ENCODE measurements around the gene ZNF664.

The ZNF664 gene

DNA sequence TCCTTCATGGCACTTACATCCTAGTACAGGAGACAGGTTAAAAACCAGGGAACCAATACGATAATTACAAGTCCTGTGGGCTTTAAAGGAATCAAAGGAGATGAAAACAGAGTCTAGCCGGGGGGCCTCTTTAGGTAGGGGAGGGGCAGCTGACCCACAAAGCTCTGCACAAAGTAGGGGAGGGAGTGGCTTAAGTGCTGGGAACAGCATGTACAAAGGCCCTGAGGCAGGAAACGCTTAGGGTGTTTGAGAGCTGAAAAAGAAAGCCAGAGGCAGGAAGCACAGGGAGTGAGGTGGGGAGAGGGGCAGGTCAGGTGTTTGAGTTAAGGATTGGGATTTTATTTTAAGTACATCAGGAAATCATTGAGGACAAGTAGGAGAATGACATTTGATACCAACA lies 37.7 kb downstream of the ZNF664 start:
- no peaks in the 10 kb centered on the region for H3K4me1 ChIP-seq (ENCODE audit: control insufficient read depth, insufficient read depth, low read length, unreplicated experiment)
- no peak overlapping the region for H2AFZ ChIP-seq (ENCODE audit: low read length, unreplicated experiment)
- H3K27ac ChIP-seq (ENCODE audit: low read depth, low read length) = no peak overlapping the region
- no peaks in the 10 kb centered on the region for H3K79me2 ChIP-seq (ENCODE audit: control insufficient read depth, insufficient read depth, low read length, unreplicated experiment)
- no peak overlapping the region for H3K4me3 ChIP-seq (ENCODE audit: low read depth, low read length)
- no peaks in the 10 kb centered on the region for H3K27me3 ChIP-seq (ENCODE audit: insufficient read depth, low read length)
- peaks cover 31% of the 10 kb centered on the region; the same call in 1 of the 2 replicates for H3K36me3 ChIP-seq (ENCODE audit: insufficient read depth, low read length)

DNA sequence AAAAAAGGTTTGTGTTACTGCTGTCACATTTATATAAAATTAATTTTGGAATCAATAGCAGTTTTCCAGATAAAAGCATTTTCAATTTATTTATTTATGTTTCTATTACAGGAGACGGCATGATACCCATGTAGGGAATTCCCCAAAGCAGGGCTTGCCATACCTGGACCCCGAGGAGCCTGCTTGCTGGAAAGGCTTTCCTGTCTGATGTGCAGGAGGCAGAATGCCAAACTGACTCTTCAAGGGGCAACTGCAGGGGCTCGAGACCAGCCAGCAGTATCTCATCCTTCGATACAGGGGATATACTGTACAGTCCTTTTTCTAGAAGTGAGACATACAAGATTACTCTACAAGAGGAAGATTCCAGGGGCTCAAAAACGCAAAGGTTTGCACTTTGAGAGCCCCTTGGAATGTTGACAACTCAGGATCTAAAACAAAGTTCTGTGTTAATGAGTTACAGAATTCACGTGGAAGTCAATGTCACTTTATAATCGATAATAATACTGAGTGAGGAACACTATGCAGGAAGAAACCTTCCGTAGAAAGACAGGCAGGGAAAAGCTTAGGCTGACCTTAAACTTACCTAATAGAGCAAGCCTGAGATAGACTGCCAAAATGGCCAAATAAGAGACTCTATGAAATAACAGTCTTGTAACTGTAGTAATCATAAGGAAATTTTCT lies 38.6 kb downstream of the ZNF664 start:
- Histone ChIP-seq H3K27ac (ENCODE audit: low read depth, low read length) (no peak overlapping the region), H3K79me2 (ENCODE audit: control insufficient read depth, insufficient read depth, low read length, unreplicated experiment) (no peaks in the 10 kb centered on the region), H3K36me3 (ENCODE audit: insufficient read depth, low read length) (peaks cover 31% of the 10 kb centered on the region; the same call in 1 of the 2 replicates), H3K4me1 (ENCODE audit: control insufficient read depth, insufficient read depth, low read length, unreplicated experiment) (no peaks in the 10 kb centered on the region), H3K27me3 (ENCODE audit: insufficient read depth, low read length) (no peaks in the 10 kb centered on the region), H3K4me3 (ENCODE audit: low read depth, low read length) (no peak overlapping the region), H2AFZ (ENCODE audit: low read length, unreplicated experiment) (no peak overlapping the region)

DNA sequence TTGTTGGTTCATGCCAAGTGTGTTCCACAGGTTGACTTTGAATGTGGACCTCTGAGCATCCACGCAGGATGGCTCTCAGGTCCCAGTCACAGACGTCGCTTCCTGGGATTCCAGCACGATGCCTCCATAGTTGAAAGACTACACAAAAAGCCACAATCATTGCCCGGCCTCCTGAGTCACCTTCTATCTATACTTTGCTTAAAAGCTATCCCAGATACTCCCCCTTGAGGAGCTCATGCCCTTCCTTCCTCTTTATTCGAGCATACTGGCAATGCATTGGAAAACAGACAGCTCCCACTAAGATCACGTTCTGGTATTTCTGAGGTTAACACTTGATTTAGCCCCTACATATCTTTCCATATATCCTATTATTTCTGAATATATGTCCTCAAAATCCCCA lies 40.1 kb downstream of the ZNF664 start:
- no peaks in the 10 kb centered on the region for H3K4me1 ChIP-seq (ENCODE audit: control insufficient read depth, insufficient read depth, low read length, unreplicated experiment)
- H2AFZ ChIP-seq (ENCODE audit: low read length, unreplicated experiment) = no peak overlapping the region
- no peaks in the 10 kb centered on the region for H3K27me3 ChIP-seq (ENCODE audit: insufficient read depth, low read length)
- H3K4me3 ChIP-seq (ENCODE audit: low read depth, low read length) = no peak overlapping the region
- H3K79me2 ChIP-seq (ENCODE audit: control insufficient read depth, insufficient read depth, low read length, unreplicated experiment) = no peaks in the 10 kb centered on the region
- no peak overlapping the region for H3K27ac ChIP-seq (ENCODE audit: low read depth, low read length)
- peaks cover 31% of the 10 kb centered on the region; the same call in 1 of the 2 replicates for H3K36me3 ChIP-seq (ENCODE audit: insufficient read depth, low read length)

DNA sequence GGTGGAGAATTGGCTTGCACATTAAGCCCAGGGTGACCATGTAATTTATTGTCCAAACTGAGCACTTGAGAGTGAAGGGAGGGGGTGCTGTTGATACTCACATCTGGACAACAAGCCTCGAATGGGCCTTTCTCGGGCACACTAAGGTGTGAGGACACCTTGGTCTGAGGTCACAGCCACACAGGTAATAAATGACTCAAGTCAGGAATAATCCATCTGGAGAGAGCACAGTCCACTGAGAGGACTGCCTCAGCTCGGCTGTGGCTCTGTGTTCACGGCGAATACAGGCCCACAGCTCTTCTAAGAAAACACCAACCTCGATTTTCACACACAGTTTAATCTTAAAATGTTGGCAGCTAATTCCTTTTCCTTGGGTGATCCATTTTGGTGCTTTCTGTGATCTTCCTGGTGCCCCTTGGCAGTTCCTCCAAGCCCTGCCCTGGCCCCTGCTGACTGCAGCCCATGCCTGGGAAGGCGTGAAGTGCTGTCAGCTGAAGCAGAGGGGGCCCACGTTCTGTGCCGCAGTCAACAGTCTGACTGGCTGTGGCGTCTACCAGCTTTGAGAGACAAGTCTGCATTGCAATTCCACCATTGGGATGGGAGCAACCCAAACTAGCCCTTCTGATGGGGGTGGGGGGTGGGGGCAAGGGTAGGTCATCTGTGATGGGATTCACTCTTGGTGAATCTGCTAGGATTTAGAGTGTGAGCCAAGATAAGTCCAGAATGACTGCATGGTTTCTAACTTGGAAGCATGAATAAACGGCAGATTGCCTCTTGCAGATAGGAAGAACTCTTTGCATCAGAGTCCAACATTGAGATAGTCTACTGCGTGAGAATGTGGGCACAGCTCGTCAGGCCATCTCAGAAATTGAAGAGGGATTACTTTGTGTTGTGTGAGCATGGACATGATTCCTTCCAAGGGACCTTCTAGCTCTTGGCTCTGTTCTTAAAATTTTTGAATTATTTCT lies 42.8 kb downstream of the ZNF664 start:
- Histone ChIP-seq H3K27me3 (ENCODE audit: insufficient read depth, low read length) (no peaks in the 10 kb centered on the region), H3K4me1 (ENCODE audit: control insufficient read depth, insufficient read depth, low read length, unreplicated experiment) (peaks cover 9% of the 10 kb centered on the region), H3K4me3 (ENCODE audit: low read depth, low read length) (no peak overlapping the region), H2AFZ (ENCODE audit: low read length, unreplicated experiment) (no peak overlapping the region), H3K36me3 (ENCODE audit: insufficient read depth, low read length) (peaks cover 23% of the 10 kb centered on the region; the same call in 1 of the 2 replicates), H3K79me2 (ENCODE audit: control insufficient read depth, insufficient read depth, low read length, unreplicated experiment) (no peaks in the 10 kb centered on the region), H3K27ac (ENCODE audit: low read depth, low read length) (no peak overlapping the region)

DNA sequence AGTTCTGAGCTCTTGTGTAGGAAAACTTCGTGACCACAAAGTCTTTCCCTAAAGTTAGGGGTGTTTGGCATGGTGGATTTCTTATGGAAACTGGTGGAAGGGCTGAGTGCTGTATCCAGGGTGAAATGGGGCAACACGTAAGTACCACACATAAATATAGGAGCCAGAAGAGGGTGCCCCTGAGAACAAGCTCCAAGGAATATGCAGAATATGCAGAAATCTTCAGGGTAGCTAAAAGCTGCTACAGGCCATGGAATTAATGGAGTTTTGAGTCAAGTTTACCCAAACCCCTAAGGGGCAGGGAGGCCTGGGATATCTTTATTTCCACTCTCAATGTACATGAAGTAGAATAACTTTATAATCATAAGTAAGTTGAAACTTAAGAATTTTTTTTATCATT lies 44.0 kb downstream of the ZNF664 start:
- peaks cover 16% of the 10 kb centered on the region; the same call in 1 of the 2 replicates for H3K36me3 ChIP-seq (ENCODE audit: insufficient read depth, low read length)
- no peak overlapping the region for H3K27ac ChIP-seq (ENCODE audit: low read depth, low read length)
- no peaks in the 10 kb centered on the region for H3K27me3 ChIP-seq (ENCODE audit: insufficient read depth, low read length)
- H2AFZ ChIP-seq (ENCODE audit: low read length, unreplicated experiment) = no peak overlapping the region
- no peaks in the 10 kb centered on the region for H3K79me2 ChIP-seq (ENCODE audit: control insufficient read depth, insufficient read depth, low read length, unreplicated experiment)
- no peak overlapping the region for H3K4me3 ChIP-seq (ENCODE audit: low read depth, low read length)
- H3K4me1 ChIP-seq (ENCODE audit: control insufficient read depth, insufficient read depth, low read length, unreplicated experiment) = peaks cover 12% of the 10 kb centered on the region

DNA sequence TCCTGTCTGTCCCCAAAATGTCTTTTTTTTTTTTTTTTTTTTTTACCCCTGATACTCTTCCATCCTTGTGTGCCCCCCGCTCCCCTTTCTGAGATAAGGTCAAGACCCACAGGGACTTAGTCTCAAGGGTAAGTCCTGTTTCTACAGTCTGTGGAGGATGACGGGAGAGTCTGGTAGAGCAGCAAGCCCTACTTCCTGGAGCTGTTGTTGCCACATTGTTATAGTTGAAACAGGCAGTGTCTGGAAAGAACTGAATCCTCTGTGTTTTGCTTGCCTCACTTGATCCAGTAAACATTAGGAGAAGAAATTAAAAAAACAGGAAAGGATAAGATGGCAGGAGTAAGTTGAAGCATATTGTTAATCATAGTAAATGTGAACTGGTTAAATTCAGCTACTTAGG lies 45.5 kb downstream of the ZNF664 start:
- H2AFZ ChIP-seq (ENCODE audit: low read length, unreplicated experiment) = no peak overlapping the region

DNA sequence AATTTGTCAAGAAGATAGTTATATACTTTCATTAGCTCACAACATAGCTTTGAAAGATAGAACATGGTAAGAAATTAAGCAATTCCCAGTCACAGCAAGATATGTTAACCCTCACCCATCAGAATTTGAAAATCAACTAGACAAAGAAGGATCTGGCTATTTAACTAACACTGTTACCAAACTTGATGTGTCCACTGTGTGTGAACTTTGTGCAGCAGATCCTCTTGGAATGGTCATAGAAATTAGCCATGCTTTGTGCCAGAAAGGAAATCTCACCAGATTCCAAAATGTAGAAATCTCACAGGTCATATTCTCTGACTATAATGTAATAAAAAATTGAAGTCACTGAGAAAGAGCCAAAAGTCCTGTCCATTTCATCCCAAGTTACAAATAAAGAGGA lies 46.1 kb downstream of the ZNF664 start:
- Histone ChIP-seq H3K27ac (ENCODE audit: low read depth, low read length) (no peak overlapping the region), H3K27me3 (ENCODE audit: insufficient read depth, low read length) (no peaks in the 10 kb centered on the region), H3K4me3 (ENCODE audit: low read depth, low read length) (no peak overlapping the region), H3K4me1 (ENCODE audit: control insufficient read depth, insufficient read depth, low read length, unreplicated experiment) (peaks cover 13% of the 10 kb centered on the region), H3K36me3 (ENCODE audit: insufficient read depth, low read length) (0 out of 2 replicates have a peak, but pooled peaks cover 7% of the 10 kb centered on the region), H3K79me2 (ENCODE audit: control insufficient read depth, insufficient read depth, low read length, unreplicated experiment) (no peaks in the 10 kb centered on the region), H2AFZ (ENCODE audit: low read length, unreplicated experiment) (no peak overlapping the region)

More for the DNA sequence above, 45.5 kb downstream of the ZNF664 start:
- no peak overlapping the region for H3K27ac ChIP-seq (ENCODE audit: low read depth, low read length)
- H3K79me2 ChIP-seq (ENCODE audit: control insufficient read depth, insufficient read depth, low read length, unreplicated experiment) = no peaks in the 10 kb centered on the region
- peaks cover 12% of the 10 kb centered on the region for H3K4me1 ChIP-seq (ENCODE audit: control insufficient read depth, insufficient read depth, low read length, unreplicated experiment)
- H3K36me3 ChIP-seq (ENCODE audit: insufficient read depth, low read length) = 0 out of 2 replicates have a peak, but pooled peaks cover 7% of the 10 kb centered on the region
- no peak overlapping the region for H3K4me3 ChIP-seq (ENCODE audit: low read depth, low read length)
- no peaks in the 10 kb centered on the region for H3K27me3 ChIP-seq (ENCODE audit: insufficient read depth, low read length)

DNA sequence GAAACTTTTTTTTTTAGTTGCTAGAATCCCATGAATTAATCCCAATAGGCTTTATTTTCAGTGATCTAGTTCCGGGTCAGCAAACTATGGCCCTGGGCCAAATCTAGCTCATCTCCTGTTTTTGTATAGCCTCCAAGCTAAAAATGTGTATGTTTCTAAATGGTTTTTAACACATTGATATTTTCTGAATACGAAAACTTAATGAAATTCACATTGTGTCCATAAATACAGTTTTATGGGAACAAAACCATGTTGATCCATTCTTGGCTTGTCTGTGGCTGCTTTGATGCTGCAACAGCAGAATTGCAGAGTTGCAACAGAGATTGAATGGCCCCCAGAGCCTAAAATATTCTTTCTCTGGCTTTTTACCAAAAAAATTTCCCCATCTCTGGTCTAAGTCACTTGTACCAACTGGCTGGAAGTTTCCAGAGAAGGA lies 47.5 kb downstream of the ZNF664 start:
- peaks cover 25% of the 10 kb centered on the region for H3K4me1 ChIP-seq (ENCODE audit: control insufficient read depth, insufficient read depth, low read length, unreplicated experiment)
- H3K27ac ChIP-seq (ENCODE audit: low read depth, low read length) = no peak overlapping the region
- H3K4me3 ChIP-seq (ENCODE audit: low read depth, low read length) = no peak overlapping the region
- H3K27me3 ChIP-seq (ENCODE audit: insufficient read depth, low read length) = no peaks in the 10 kb centered on the region
- H2AFZ ChIP-seq (ENCODE audit: low read length, unreplicated experiment) = no peak overlapping the region
- 0 out of 2 replicates have a peak, but pooled peaks cover under 1% of the 10 kb centered on the region for H3K36me3 ChIP-seq (ENCODE audit: insufficient read depth, low read length)
- no peaks in the 10 kb centered on the region for H3K79me2 ChIP-seq (ENCODE audit: control insufficient read depth, insufficient read depth, low read length, unreplicated experiment)

DNA sequence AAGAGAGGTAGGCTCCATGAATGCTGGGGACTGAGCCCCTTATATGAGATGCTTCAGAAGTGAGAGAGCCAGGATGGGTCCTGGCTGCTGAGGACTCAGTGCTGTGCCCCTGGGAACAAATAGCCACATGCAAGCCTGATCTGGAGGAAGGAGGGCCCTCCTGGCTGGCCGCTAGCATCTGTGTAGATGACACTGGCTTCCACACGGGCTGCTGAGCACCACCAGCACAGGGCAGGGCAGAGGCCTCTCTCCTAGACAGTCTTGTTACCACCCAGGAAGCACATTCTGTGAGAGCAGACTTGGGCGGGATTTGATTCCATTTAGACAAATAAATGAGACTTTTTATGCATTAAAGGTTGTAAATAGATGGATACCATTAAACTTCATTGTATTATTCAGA lies 48.0 kb downstream of the ZNF664 start:
- no peaks in the 10 kb centered on the region for H3K27me3 ChIP-seq (ENCODE audit: insufficient read depth, low read length)
- H3K36me3 ChIP-seq (ENCODE audit: insufficient read depth, low read length) = no peaks in the 10 kb centered on the region
- H3K27ac ChIP-seq (ENCODE audit: low read depth, low read length) = no peak overlapping the region
- H2AFZ ChIP-seq (ENCODE audit: low read length, unreplicated experiment) = no peak overlapping the region
- H3K4me3 ChIP-seq (ENCODE audit: low read depth, low read length) = no peak overlapping the region
- no peaks in the 10 kb centered on the region for H3K79me2 ChIP-seq (ENCODE audit: control insufficient read depth, insufficient read depth, low read length, unreplicated experiment)
- peaks cover 25% of the 10 kb centered on the region for H3K4me1 ChIP-seq (ENCODE audit: control insufficient read depth, insufficient read depth, low read length, unreplicated experiment)

DNA sequence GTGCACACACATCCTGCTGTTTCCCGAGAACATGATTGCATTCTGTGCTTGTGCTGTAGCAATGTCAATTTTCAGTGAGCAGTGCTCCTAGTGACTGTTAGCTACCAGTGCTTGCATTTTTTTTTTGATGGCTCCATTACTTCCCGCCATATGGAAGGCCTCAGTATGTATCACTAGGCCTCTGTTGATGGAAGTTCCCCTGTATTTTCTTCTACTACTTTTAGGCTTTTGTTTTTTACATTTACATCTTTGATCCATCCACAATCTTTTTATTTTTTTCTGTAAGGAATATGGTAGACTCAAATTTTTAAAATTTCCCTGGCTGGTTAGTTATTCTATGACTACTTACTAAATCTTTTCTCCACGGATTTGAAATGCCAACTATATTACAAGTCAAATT lies 49.1 kb downstream of the ZNF664 start:
- Histone ChIP-seq H2AFZ (ENCODE audit: low read length, unreplicated experiment) (no peak overlapping the region), H3K27me3 (ENCODE audit: insufficient read depth, low read length) (no peaks in the 10 kb centered on the region), H3K36me3 (ENCODE audit: insufficient read depth, low read length) (no peaks in the 10 kb centered on the region), H3K79me2 (ENCODE audit: control insufficient read depth, insufficient read depth, low read length, unreplicated experiment) (no peaks in the 10 kb centered on the region), H3K4me1 (ENCODE audit: control insufficient read depth, insufficient read depth, low read length, unreplicated experiment) (peaks cover 34% of the 10 kb centered on the region), H3K4me3 (ENCODE audit: low read depth, low read length) (no peak overlapping the region), H3K27ac (ENCODE audit: low read depth, low read length) (no peak overlapping the region)
